ENCODE measurements around the gene TMEM132D.
"Not testable (repeated sequence)": the region's sequence is repeated elsewhere in the genome, so short reads cannot be mapped to it uniquely, and the experiment has no call there.

The TMEM132D gene

DNA sequence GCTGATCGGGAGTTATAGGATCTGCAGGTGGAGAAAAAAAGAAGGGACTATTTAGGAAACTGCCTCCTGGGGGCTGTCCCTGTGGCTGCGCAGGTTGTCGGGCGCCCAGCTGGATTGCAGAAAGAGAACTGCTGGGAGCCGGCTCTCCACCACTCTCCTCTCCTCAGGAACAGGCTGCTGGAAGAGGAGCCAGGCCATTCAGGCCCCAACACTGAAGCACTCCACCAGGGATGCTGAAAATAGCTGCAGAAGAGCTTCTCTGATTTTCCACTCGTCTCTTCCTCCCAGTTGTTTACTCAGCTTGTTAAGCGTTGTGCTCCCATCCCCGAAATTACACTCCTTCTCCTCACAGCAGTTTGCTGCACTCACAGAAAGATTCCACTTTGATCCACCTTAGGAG is 703.2 kb downstream of the TMEM132D start:
- Histone ChIP-seq H3K36me3 (ENCODE audit: control insufficient read depth, insufficient read depth, low read length) (no peaks in the 10 kb centered on the region), H3K9me3 (ENCODE audit: control insufficient read depth, insufficient read depth, low read length) (no peaks in the 10 kb centered on the region), H3K4me1 (ENCODE audit: control insufficient read depth, insufficient read depth, low read length) (peaks cover 15% of the 10 kb centered on the region)

DNA sequence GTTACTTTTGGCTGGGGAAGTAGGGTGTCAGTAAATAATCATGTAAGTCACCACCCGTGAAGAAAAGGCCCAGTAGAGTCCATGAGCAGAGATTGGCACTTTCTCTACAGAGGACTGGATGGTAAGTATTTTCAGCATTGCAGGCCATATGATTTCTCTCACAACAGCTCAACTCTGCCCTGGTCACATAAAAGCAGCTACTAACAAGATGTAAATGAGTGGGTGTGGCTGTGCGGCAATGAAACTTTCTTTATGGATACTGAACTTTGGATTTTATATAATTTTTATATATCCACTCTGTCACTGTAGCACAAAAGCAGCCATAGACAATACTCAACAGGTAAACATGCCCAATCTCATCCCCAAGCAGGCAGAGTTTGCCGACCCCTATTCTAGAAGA is 706.9 kb downstream of the TMEM132D start:
- no peaks in the 10 kb centered on the region for H3K9me3 ChIP-seq (ENCODE audit: control insufficient read depth, insufficient read depth, low read length)
- H3K4me1 ChIP-seq (ENCODE audit: control insufficient read depth, insufficient read depth, low read length): peaks cover 4% of the 10 kb centered on the region; the same call in 1 of the 2 replicates
- no peak overlapping the region for H3K9ac ChIP-seq (ENCODE audit: low read depth, low read length)
- H3K4me3 ChIP-seq (ENCODE audit: low read depth, low read length): no peak overlapping the region
- H3K27me3 ChIP-seq (ENCODE audit: control insufficient read depth, insufficient read depth, low read length): no peaks in the 10 kb centered on the region
- H3K27ac ChIP-seq (ENCODE audit: low read depth, low read length): no peak overlapping the region
- no peaks in the 10 kb centered on the region for H3K36me3 ChIP-seq (ENCODE audit: control insufficient read depth, insufficient read depth, low read length)

More for the DNA sequence above, 703.2 kb downstream of the TMEM132D start:
- Histone ChIP-seq H3K27ac (ENCODE audit: low read depth, low read length) (no peak overlapping the region), H3K27me3 (ENCODE audit: control insufficient read depth, insufficient read depth, low read length) (no peaks in the 10 kb centered on the region), H3K4me3 (ENCODE audit: low read depth, low read length) (no peak overlapping the region), H3K9ac (ENCODE audit: low read depth, low read length) (no peak overlapping the region)

GRCh38 chr12:129195081-129195480 is 708.7 kb downstream of the TMEM132D start:
- Histone ChIP-seq H3K27me3 (ENCODE audit: control insufficient read depth, insufficient read depth, low read length) (no peaks in the 10 kb centered on the region), H3K9me3 (ENCODE audit: control insufficient read depth, insufficient read depth, low read length) (no peaks in the 10 kb centered on the region), H3K4me1 (ENCODE audit: control insufficient read depth, insufficient read depth, low read length) (peaks cover 2% of the 10 kb centered on the region; the same call in 1 of the 2 replicates), H3K4me3 (ENCODE audit: low read depth, low read length) (no peak overlapping the region), H3K36me3 (ENCODE audit: control insufficient read depth, insufficient read depth, low read length) (no peaks in the 10 kb centered on the region), H3K27ac (ENCODE audit: low read depth, low read length) (no peak overlapping the region), H3K9ac (ENCODE audit: low read depth, low read length) (no peak overlapping the region)

DNA sequence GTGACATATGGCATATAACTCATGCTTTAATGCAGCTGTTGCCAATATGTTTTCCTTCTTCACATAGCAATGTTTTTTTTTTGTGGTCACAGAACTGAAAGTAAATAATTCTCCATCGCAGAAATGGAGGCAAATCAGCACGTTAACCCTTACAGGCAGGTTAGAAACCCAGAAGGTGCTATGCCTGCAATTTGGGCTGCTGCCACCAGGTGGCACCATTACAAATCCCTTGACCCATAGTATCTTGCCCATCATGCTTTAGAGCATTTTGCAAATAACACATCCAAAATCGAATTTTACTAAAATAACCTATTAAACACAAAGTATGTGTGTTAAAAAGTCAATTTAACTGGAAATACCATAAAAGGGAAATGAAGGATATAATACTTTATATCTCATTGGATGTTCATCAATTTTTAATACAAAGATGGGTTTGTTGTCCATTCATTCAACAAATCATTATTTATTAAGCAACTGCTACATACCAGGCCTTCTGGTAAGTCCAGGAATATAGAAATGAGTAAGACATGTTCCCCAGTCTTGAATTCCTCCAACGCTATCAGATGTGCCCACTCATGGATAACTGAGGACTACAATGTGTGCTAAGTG is 710.5 kb downstream of the TMEM132D start:
- Histone ChIP-seq H3K9ac (ENCODE audit: low read depth, low read length) (no peak overlapping the region), H3K36me3 (ENCODE audit: control insufficient read depth, insufficient read depth, low read length) (no peaks in the 10 kb centered on the region), H3K4me1 (ENCODE audit: control insufficient read depth, insufficient read depth, low read length) (no peaks in the 10 kb centered on the region), H3K9me3 (ENCODE audit: control insufficient read depth, insufficient read depth, low read length) (no peaks in the 10 kb centered on the region), H3K27ac (ENCODE audit: low read depth, low read length) (no peak overlapping the region), H3K27me3 (ENCODE audit: control insufficient read depth, insufficient read depth, low read length) (no peaks in the 10 kb centered on the region), H3K4me3 (ENCODE audit: low read depth, low read length) (no peak overlapping the region)

- Histone ChIP-seq H3K4me1 (ENCODE audit: control insufficient read depth, insufficient read depth, low read length) (no peaks in the 10 kb centered on the region), H3K9me3 (ENCODE audit: control insufficient read depth, insufficient read depth, low read length) (no peaks in the 10 kb centered on the region)
These were observed 713.0 kb downstream of the TMEM132D start for GRCh38 chr12:129190827-129191226.

DNA sequence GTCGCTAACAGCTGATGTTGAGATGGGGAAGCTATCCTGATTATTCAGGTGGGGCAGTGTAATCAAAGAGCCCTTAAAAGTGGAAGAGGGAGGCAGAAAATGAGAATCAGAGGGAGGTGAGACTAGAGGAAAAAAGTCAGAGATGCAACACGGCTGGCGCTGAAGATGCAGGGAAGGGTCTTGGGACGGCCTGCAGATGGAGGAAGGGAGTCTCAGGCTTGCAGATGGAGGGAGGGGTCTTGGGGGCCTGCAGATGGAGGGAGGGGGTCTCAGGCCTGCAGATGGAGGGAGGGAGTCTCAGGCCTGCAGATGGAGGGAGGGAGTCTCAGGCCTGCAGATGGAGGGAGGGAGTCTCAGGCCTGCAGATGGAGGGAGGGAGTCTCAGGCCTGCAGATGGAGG is 713.9 kb downstream of the TMEM132D start:
- not testable (repeated sequence) for H3K27me3 ChIP-seq (ENCODE audit: control insufficient read depth, insufficient read depth, low read length); H3K9ac ChIP-seq (ENCODE audit: low read depth, low read length); H3K4me1 ChIP-seq (ENCODE audit: control insufficient read depth, insufficient read depth, low read length); H3K9me3 ChIP-seq (ENCODE audit: control insufficient read depth, insufficient read depth, low read length); H3K27ac ChIP-seq (ENCODE audit: low read depth, low read length); H3K4me3 ChIP-seq (ENCODE audit: low read depth, low read length); H3K36me3 ChIP-seq (ENCODE audit: control insufficient read depth, insufficient read depth, low read length)

More at GRCh38 chr12:129190827-129191226, 713.0 kb downstream of the TMEM132D start:
- H3K36me3 ChIP-seq (ENCODE audit: control insufficient read depth, insufficient read depth, low read length): no peaks in the 10 kb centered on the region
- H3K27ac ChIP-seq (ENCODE audit: low read depth, low read length): no peak overlapping the region
- no peak overlapping the region for H3K4me3 ChIP-seq (ENCODE audit: low read depth, low read length)
- H3K9ac ChIP-seq (ENCODE audit: low read depth, low read length): no peak overlapping the region
- no peaks in the 10 kb centered on the region for H3K27me3 ChIP-seq (ENCODE audit: control insufficient read depth, insufficient read depth, low read length)

GRCh38 chr12:129186952-129187351 is 716.9 kb downstream of the TMEM132D start:
- Histone ChIP-seq H3K27ac (ENCODE audit: low read depth, low read length) (no peak overlapping the region), H3K9ac (ENCODE audit: low read depth, low read length) (no peak overlapping the region), H3K36me3 (ENCODE audit: control insufficient read depth, insufficient read depth, low read length) (no peaks in the 10 kb centered on the region), H3K9me3 (ENCODE audit: control insufficient read depth, insufficient read depth, low read length) (no peaks in the 10 kb centered on the region), H3K4me1 (ENCODE audit: control insufficient read depth, insufficient read depth, low read length) (no peaks in the 10 kb centered on the region), H3K27me3 (ENCODE audit: control insufficient read depth, insufficient read depth, low read length) (no peaks in the 10 kb centered on the region), H3K4me3 (ENCODE audit: low read depth, low read length) (no peak overlapping the region)

DNA sequence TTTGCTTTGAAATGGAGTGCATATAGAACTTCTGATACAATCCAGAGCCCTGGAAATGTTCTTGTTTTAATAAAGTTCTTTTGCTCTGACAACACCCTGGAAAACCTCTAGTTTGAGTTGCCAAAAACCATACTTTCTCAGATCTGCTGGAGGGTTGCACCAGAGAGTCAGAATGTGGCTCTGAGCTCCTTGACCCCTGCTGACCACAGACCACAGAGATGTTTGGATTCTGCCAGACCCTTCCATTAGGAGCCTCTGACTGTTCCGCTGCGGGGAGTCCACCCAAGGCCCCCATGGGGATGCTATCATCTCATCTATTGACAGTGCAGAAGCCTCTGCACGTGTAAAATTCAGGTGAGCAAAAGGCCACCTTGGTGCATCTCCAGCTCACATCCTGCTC is 718.0 kb downstream of the TMEM132D start:
- Histone ChIP-seq H3K27ac (ENCODE audit: low read depth, low read length) (no peak overlapping the region), H3K36me3 (ENCODE audit: control insufficient read depth, insufficient read depth, low read length) (no peaks in the 10 kb centered on the region), H3K27me3 (ENCODE audit: control insufficient read depth, insufficient read depth, low read length) (no peaks in the 10 kb centered on the region), H3K4me1 (ENCODE audit: control insufficient read depth, insufficient read depth, low read length) (no peaks in the 10 kb centered on the region), H3K9ac (ENCODE audit: low read depth, low read length) (no peak overlapping the region), H3K9me3 (ENCODE audit: control insufficient read depth, insufficient read depth, low read length) (no peaks in the 10 kb centered on the region), H3K4me3 (ENCODE audit: low read depth, low read length) (no peak overlapping the region)

DNA sequence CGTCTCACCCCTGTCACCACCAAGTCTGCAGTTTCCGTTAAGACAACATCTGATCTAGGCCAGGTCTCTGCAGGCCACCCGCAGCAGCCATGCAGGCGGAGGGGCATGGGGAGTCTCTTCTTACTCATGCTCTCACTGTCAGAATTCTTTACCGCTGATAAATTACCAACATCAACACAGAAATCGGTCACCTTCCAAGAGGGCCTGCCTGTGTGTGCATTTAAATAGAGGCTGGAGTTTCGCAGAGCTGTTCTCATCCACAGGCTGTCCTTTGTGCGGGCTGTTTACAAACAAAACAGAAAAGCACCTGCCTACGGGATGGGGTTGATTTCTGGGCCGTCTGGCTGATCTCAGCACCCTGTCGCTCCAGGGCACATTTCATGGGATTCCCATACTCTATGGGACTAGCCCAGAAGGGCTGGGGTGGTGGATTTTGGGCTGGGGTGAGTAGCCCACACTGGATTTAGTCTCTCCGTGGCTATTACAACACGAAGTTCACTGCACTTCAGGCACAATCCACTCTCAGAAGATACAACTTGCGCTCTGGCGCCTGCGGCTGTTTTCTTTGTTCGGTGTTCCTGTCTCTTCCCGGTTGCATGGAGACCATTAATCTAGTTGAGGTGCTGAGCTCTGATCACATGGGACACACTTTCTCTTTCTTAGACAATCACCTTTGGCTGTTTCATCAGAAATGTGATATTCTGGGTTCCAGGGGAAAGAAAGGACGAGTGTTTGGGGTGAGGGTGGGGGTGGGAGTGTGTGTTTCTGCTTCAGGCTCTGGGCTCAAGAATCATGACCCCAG is 719.5 kb downstream of the TMEM132D start:
- Histone ChIP-seq H3K9ac (ENCODE audit: low read depth, low read length) (no peak overlapping the region), H3K27me3 (ENCODE audit: control insufficient read depth, insufficient read depth, low read length) (no peaks in the 10 kb centered on the region), H3K9me3 (ENCODE audit: control insufficient read depth, insufficient read depth, low read length) (no peaks in the 10 kb centered on the region), H3K4me3 (ENCODE audit: low read depth, low read length) (no peak overlapping the region), H3K4me1 (ENCODE audit: control insufficient read depth, insufficient read depth, low read length) (no peaks in the 10 kb centered on the region), H3K27ac (ENCODE audit: low read depth, low read length) (no peak overlapping the region), H3K36me3 (ENCODE audit: control insufficient read depth, insufficient read depth, low read length) (no peaks in the 10 kb centered on the region)

GRCh38 chr12:129179941-129180553 is 723.8 kb downstream of the TMEM132D start:
- no peak overlapping the region for H3K4me3 ChIP-seq (ENCODE audit: low read depth, low read length)
- H3K4me1 ChIP-seq (ENCODE audit: control insufficient read depth, insufficient read depth, low read length): no peaks in the 10 kb centered on the region
- H3K36me3 ChIP-seq (ENCODE audit: control insufficient read depth, insufficient read depth, low read length): no peaks in the 10 kb centered on the region
- no peak overlapping the region for H3K9ac ChIP-seq (ENCODE audit: low read depth, low read length)
- H3K27me3 ChIP-seq (ENCODE audit: control insufficient read depth, insufficient read depth, low read length): no peaks in the 10 kb centered on the region
- H3K9me3 ChIP-seq (ENCODE audit: control insufficient read depth, insufficient read depth, low read length): no peaks in the 10 kb centered on the region
- no peak overlapping the region for H3K27ac ChIP-seq (ENCODE audit: low read depth, low read length)

DNA sequence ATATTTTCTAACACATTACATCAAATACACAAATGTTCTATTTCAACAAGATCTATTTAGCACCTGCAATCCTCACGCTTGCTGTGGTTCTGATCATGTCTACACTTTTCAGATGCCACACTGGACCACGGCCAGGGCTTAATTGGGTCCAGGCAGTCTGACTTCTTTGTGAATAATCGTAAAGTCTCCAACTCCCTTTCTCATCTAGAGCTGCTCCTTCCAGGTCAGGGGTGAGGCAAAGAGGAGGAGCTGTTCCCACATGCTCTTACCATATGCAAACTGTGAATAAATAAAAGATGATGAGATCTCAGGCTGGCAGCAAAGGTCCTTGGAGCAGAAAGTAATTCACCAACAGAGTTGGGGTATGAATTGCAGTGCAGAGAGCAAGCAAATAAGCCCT is 733.9 kb downstream of the TMEM132D start:
- no peaks in the 10 kb centered on the region for H3K9me3 ChIP-seq (ENCODE audit: control insufficient read depth, insufficient read depth, low read length)
- no peaks in the 10 kb centered on the region for H3K27me3 ChIP-seq (ENCODE audit: control insufficient read depth, insufficient read depth, low read length)
- no peaks in the 10 kb centered on the region for H3K4me1 ChIP-seq (ENCODE audit: control insufficient read depth, insufficient read depth, low read length)
- H3K36me3 ChIP-seq (ENCODE audit: control insufficient read depth, insufficient read depth, low read length): no peaks in the 10 kb centered on the region
- no peak overlapping the region for H3K9ac ChIP-seq (ENCODE audit: low read depth, low read length)
- H3K27ac ChIP-seq (ENCODE audit: low read depth, low read length): no peak overlapping the region
- no peak overlapping the region for H3K4me3 ChIP-seq (ENCODE audit: low read depth, low read length)
